HG03060 (cell line): Measurements from ENCODE around the gene KCNJ16.
"Not testable (repeated sequence)": the region's sequence is repeated elsewhere in the genome, so short reads cannot be mapped to it uniquely, and the experiment has no call there.

Source experiments
- ATAC-seq: cut with Tn5 transposase; IDR thresholded peaks from one replicate; pipeline ENCODE4 v1.9.1; 2021; ENCODE audit warnings: low read depth, moderate number of reproducible peaks; ENCODE audit not compliant: unreplicated experiment

Gene KCNJ16

GRCh38 chr17:70074956-70075355, at the start of gene KCNJ16:
Gene KCNJ16 (plus strand): TSS chr17:70075225. CDS start chr17:70132088, 56,863 bp downstream.
- ATAC-seq = no peak

- ATAC-seq = no peak
These were observed 46.6 kb upstream of the KCNJ16 start for GRCh38 chr17:70028397-70028796.

- no peak for ATAC-seq
These were observed 45.9 kb upstream of the KCNJ16 start for GRCh38 chr17:70028978-70029767.

GRCh38 chr17:70030371-70030770, 44.7 kb upstream of the KCNJ16 start:
- no peak for ATAC-seq

GRCh38 chr17:70031341-70031740, 43.7 kb upstream of the KCNJ16 start:
- no peak for ATAC-seq

- no peak for ATAC-seq
These were observed 41.9 kb upstream of the KCNJ16 start for GRCh38 chr17:70033165-70033564.

- ATAC-seq = no peak
These were observed 40.9 kb upstream of the KCNJ16 start for GRCh38 chr17:70034158-70034557.

GRCh38 chr17:70037498-70037897, 37.5 kb upstream of the KCNJ16 start:
- ATAC-seq = no peak

GRCh38 chr17:70040336-70040735, 34.7 kb upstream of the KCNJ16 start:
- ATAC-seq = no peak

GRCh38 chr17:70041061-70041460, 34.0 kb upstream of the KCNJ16 start:
- ATAC-seq = no peak

GRCh38 chr17:70041540-70041939, 33.5 kb upstream of the KCNJ16 start:
- ATAC-seq = no peak

- ATAC-seq = not testable (repeated sequence)
These were observed 29.2 kb upstream of the KCNJ16 start for GRCh38 chr17:70045780-70046179.

- no peak for ATAC-seq
These were observed 27.2 kb upstream of the KCNJ16 start for GRCh38 chr17:70047619-70048419.

- no peak for ATAC-seq
These were observed 25.0 kb upstream of the KCNJ16 start for GRCh38 chr17:70049801-70050591.

GRCh38 chr17:70050931-70051330, 24.1 kb upstream of the KCNJ16 start:
- no peak for ATAC-seq

GRCh38 chr17:70053241-70054234, 21.5 kb upstream of the KCNJ16 start:
- no peak for ATAC-seq

- ATAC-seq = no peak
These were observed 20.0 kb upstream of the KCNJ16 start for GRCh38 chr17:70055000-70055399.

GRCh38 chr17:70059071-70059470, 16.0 kb upstream of the KCNJ16 start:
- ATAC-seq = no peak

GRCh38 chr17:70059649-70060048, 15.4 kb upstream of the KCNJ16 start:
- ATAC-seq = no peak

- ATAC-seq = no peak
These were observed 14.6 kb upstream of the KCNJ16 start for GRCh38 chr17:70060415-70060814.
